WI38 (cell line): ENCODE data around the gene MACC1.
"Not testable (repeated sequence)": the region's sequence is repeated elsewhere in the genome, so short reads cannot be mapped to it uniquely, and the experiment has no call there.

Experiments used
- H3K4me3 ChIP-seq: 2 replicates; pipeline ENCODE4 v1.5.1; 2011; ENCODE audit warnings: low read depth, mild to moderate bottlenecking, control low read depth, low read length
- CTCF ChIP-seq: IDR thresholded peaks from 2 replicates; pipeline ENCODE4 v1.5.1; 2012; ENCODE audit warnings: low read depth, mild to moderate bottlenecking, control low read depth, low read length

Gene MACC1

DNA sequence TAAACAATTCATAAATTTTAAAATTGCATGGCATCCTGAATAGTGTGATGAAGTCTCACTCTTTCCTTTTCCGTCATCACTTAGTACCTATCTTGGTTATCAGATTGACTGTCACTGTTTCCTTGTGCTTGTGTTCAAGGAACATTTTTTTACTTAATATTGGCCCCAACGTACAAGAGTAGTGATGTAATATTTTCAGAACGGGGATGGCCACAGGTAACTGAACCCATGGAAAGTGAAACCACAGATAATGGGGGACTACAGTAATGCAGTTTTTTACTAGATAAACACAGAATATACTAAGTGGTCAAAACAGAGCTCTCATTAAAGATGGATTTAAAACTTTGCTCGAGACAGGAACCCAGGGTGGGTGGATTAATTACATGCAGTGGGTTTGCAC is 85.4 kb downstream of the MACC1 start:
- no peak for TF ChIP-seq CTCF
- H3K4me3 ChIP-seq: no peak overlapping the region

GRCh38 chr7:20129920-20130319 is 87.3 kb downstream of the MACC1 start:
- TF ChIP-seq CTCF: no peak
- no peak overlapping the region for H3K4me3 ChIP-seq

DNA sequence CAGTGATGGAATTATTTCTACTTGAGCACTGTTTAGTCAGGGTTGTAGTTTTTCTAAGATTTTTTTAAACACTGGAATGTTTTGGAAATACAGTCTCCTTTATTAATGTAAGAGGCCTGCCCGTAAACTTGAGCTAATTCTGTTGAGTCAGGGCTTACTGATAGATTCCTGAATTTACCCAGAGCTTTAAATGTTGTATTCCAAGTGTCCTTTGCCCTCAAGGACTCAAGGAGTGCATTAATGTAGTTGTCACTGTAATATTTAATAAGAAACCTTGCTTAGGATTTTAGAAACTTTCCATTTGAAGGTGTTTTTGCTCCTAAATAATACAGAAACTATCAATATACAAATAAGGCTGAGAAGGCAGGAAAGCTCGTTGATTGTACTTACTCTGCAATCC is 89.2 kb downstream of the MACC1 start:
- H3K4me3 ChIP-seq: no peak overlapping the region
- no peak for TF ChIP-seq CTCF

DNA sequence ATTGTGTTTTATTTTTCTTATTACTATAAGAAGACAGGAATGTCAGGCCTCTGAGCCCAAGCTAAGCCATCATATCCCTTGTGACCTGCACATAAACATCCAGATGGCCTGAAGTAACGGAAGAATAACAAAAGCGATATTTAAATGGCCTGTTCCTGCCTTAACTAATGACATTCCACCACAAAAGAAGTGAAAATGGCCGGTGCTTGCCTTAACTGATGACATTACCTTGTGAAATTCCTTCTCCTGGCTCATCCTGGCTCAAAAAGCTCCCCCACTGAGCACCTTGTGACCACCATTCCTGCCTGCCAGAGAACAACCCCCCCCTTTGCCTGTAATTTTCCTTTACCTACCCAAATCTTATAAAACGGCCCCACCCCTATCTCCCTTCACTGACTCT is 91.1 kb downstream of the MACC1 start:
- not testable (repeated sequence) for H3K4me3 ChIP-seq

DNA sequence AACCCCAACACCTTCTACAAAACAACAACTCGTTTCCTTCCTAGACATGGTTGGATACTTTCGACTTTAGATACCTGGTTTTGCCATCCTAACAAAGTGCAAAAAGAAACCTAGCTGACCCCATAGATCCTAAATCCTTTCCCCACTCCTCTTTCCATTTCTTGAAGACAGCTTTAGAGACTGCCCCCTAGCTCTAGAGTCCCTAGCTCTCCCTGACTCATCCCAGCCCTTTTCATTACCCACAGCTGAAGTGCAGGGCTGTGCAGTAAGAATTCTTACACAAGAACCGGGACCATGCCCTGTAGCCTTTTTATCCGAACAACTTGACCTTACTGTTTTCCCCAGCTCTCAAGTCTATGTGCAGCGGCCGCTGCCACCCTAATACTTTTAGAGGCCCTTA is 93.1 kb downstream of the MACC1 start:
- not testable (repeated sequence) for H3K4me3 ChIP-seq

GRCh38 chr7:20122653-20123316 is 94.4 kb downstream of the MACC1 start:
- not testable (repeated sequence) for H3K4me3 ChIP-seq

DNA sequence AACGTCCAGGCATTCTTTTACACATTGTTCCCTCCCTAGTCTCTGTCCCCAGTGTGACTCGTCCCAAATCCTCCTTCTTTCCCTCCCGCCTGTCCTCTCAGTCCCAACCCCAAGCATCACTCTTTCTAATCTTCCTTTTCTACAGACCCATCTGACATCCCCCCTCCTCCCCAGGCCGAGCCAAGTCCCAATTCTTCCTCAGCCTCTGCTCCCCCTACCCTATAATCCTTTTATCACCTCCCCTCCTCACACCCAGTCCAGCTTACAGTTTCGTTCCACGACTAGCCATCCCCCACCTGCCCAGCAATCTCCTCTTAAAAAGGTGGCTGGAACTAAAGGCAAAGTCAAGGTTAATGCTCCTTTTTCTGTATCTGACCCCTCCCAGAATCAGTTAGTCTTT is 95.1 kb downstream of the MACC1 start:
- no peak for TF ChIP-seq CTCF
- no peak overlapping the region for H3K4me3 ChIP-seq

- H3K4me3 ChIP-seq: no peak overlapping the region
- no peak for TF ChIP-seq CTCF
These were observed 95.8 kb downstream of the MACC1 start for GRCh38 chr7:20121404-20121803.

DNA sequence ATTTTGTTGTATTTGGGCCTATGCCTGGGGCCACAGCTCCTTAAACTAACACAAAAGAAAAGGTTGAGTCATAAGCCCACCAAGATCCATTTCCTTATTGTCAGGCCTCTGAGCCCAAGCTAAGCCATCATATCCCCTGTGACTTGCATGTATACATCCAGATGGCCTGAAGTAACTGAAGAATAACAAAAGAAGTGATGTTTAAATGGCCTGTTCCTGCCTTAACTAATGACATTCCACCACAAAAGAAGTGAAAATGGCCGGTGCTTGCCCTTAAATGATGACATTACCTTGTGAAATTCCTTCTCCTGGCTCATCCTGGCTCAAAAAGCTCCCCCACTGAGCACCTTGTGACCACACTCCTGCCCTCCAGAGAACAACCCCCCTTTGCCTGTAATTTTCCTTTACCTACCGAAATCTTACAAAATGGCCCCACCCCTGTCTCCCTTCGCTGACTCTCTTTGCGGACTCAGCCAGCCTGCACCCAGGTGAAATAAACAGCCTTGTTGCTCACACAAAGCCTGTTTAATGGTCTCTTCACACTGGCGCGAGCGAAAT is 96.5 kb downstream of the MACC1 start:
- not testable (repeated sequence) for H3K4me3 ChIP-seq
